ENCODE data around the gene CEPT1. TPM values are rescaled to one million over a fixed set of nuclear protein-coding genes. Genes with fewer than 3 reads are reported as not detected.
"Not testable (repeated sequence)": the region's sequence is repeated elsewhere in the genome, so short reads cannot be mapped to it uniquely, and the experiment has no call there.

The CEPT1 gene
- total RNA-seq, result 53.4 TPM
- long read RNA-seq, full-length matches to known transcripts, result 44 of 54 reads
- long read RNA-seq, partial matches to known transcripts, result 7 of 54 reads
- long read RNA-seq, other reads (novel, unspliced or antisense), result 3 of 54 reads

DNA sequence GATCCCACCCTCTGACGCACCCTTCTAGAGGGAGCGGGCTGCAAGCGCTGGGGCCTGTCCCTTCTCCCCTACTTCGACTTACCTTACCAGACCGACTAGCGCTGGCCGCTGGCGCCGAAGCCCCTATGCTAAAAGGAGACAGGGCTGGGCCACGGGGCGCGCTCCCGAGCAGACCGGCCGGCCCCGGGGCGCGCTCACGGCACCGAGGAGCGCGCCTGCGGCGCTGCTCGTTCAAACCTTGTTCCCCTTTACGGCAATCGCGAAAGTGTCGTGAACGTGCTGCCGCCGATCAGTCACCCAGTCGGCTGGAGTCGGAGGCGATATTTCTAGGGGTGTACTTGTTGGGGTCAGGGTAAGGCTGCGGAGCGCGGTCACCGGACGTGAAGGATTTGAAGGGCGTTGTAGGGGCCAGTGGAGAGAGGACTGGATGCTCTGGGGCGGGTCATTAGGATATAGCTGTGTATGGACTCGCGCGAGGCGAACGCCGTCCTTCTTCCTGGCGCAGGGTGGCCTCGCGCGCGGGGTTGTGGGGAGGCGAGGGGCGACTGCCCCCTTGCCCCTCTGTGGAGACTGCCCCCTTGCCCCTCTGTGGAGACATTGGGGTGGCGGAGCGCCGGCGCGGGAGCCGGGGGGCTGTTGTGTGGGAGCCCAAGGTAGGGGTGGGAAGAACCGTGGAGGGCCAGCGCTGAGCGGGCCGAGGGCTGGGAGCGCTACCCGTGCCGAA, at the start of gene CEPT1, which contains the start of gene DRAM2:
CEPT1 (plus strand) TSS at position 268 of the 724 bp plus-strand sequence. CDS start 7,492 bp downstream, outside the sequence.
DRAM2 (minus strand) TSS at position 138 of the 724 bp plus-strand sequence. CDS start 8,539 bp downstream, outside the sequence.
- ATAC-seq (peak; percentile 98 to 99), DNase-seq (peak; percentile 97)
- no peaks in the 10 kb centered on the region for H3K9me3 ChIP-seq
- intact Hi-C loops (cut with DNase I), result no loop called here
- H3K27ac ChIP-seq, result peak within 1 kb of the TSS; percentile 93
- H3K4me1 ChIP-seq, result peaks cover 43% of the 10 kb centered on the region
- H3K36me3 ChIP-seq, result peaks cover 27% of the 10 kb centered on the region
- TF ChIP-seq, protein P1, sequence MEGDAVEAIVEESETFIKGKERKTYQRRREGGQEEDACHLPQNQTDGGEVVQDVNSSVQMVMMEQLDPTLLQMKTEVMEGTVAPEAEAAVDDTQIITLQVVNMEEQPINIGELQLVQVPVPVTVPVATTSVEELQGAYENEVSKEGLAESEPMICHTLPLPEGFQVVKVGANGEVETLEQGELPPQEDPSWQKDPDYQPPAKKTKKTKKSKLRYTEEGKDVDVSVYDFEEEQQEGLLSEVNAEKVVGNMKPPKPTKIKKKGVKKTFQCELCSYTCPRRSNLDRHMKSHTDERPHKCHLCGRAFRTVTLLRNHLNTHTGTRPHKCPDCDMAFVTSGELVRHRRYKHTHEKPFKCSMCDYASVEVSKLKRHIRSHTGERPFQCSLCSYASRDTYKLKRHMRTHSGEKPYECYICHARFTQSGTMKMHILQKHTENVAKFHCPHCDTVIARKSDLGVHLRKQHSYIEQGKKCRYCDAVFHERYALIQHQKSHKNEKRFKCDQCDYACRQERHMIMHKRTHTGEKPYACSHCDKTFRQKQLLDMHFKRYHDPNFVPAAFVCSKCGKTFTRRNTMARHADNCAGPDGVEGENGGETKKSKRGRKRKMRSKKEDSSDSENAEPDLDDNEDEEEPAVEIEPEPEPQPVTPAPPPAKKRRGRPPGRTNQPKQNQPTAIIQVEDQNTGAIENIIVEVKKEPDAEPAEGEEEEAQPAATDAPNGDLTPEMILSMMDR (IDR thresholded peaks at IDR 0.05), result no peak
- H3K27me3 ChIP-seq (ENCODE audit: low read depth), result no peaks in the 10 kb centered on the region
- peak within 1 kb of the TSS; percentile 79 for H3K4me3 ChIP-seq

DNA sequence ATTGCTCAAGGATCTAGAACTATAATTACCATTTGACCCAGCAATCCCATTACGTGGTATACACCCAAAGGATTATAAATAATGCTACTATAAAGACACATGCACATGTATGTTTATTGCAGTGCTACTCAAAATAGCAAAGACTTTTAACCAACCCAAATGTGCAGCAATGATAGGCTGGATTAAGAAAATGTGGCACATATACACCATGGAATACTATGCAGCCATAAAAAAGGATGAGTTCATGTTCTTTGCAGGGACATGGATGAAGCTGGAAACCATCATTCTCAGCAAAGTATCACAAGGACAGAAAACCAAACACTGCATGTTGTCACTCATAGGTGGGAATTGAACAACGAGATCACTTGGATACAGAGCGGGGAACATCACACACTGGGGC, 44.6 kb upstream of the CEPT1 start:
- H3K27me3 ChIP-seq (ENCODE audit: low read depth); intact Hi-C loops (cut with DNase I); H3K4me1 ChIP-seq; H3K4me3 ChIP-seq; ATAC-seq; H3K36me3 ChIP-seq; DNase-seq; H3K27ac ChIP-seq: not testable (repeated sequence)
- H3K9me3 ChIP-seq, result peaks cover 27% of the 10 kb centered on the region

DNA sequence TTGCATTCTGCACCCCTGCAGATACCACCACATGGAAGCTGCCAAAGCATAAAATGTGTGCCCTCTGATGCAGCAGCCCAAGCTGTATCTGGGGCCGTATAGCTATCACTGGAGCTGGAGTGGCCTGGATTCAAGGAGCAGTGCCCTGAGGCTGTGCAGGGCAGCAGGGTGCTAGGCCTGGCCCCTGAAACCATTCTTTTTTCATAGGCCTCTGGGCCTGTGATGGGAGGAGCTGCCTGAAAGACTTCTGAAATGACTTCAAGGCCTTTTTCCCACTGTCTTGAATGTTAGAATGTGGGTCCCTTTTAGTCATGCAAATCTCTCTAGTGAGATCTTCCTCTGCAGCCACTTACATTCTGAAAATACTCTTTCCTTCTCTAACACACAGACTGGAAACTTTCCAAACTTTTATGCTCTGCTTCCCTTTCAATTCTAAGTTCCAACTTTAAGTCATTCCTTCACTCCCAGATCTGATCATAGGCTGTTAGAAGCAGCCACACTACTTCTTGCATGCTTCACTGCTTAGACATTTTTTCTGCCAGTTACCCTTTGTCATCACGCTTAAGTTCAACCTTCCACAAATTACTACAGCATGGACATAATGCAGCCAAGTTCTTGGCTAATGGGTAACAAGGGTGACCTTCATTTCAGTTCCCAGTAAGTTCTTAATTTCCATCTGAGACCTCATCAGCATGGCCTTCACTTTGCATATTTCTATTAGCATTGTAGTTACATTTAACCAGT, 42.5 kb upstream of the CEPT1 start:
- no peaks in the 10 kb centered on the region for H3K4me1 ChIP-seq
- ATAC-seq, result no peak
- H3K27me3 ChIP-seq (ENCODE audit: low read depth), result no peaks in the 10 kb centered on the region
- no peak overlapping the region for H3K4me3 ChIP-seq
- intact Hi-C loops (cut with DNase I), result no loop called here
- DNase-seq, result no peak
- H3K36me3 ChIP-seq, result no peaks in the 10 kb centered on the region
- TF ChIP-seq, protein P1 (IDR thresholded peaks at IDR 0.05), result no peak
- H3K9me3 ChIP-seq, result peaks cover 37% of the 10 kb centered on the region
- H3K27ac ChIP-seq, result no peak overlapping the region

DNA sequence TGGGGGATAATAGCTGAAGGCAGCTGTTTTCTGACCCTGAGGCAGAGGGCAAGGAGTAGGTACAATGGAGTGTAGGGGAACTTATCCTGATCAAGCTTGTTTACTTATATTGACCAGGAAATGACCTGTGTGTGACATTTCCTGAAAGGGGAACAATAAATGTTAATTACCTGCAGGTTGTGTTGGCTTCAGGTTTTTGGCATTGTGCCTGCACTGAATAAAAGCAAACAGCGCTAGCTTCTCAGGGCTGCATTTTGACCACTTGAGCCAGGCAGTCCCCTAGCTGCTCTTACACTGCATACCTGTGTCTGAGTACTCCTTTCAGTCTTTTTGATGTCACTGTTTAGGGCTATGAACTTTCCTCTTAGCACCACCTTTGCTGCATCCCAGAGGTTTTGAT, 40.7 kb upstream of the CEPT1 start:
- TF ChIP-seq, protein P1 (IDR thresholded peaks at IDR 0.05), result no peak
- intact Hi-C loops (cut with DNase I), result no loop called here
- H3K27ac ChIP-seq, result no peak overlapping the region
- H3K36me3 ChIP-seq, result no peaks in the 10 kb centered on the region
- DNase-seq (no peak), ATAC-seq (no peak)
- no peaks in the 10 kb centered on the region for H3K4me1 ChIP-seq
- H3K27me3 ChIP-seq (ENCODE audit: low read depth), result no peaks in the 10 kb centered on the region
- peaks cover 36% of the 10 kb centered on the region for H3K9me3 ChIP-seq
- no peak overlapping the region for H3K4me3 ChIP-seq

DNA sequence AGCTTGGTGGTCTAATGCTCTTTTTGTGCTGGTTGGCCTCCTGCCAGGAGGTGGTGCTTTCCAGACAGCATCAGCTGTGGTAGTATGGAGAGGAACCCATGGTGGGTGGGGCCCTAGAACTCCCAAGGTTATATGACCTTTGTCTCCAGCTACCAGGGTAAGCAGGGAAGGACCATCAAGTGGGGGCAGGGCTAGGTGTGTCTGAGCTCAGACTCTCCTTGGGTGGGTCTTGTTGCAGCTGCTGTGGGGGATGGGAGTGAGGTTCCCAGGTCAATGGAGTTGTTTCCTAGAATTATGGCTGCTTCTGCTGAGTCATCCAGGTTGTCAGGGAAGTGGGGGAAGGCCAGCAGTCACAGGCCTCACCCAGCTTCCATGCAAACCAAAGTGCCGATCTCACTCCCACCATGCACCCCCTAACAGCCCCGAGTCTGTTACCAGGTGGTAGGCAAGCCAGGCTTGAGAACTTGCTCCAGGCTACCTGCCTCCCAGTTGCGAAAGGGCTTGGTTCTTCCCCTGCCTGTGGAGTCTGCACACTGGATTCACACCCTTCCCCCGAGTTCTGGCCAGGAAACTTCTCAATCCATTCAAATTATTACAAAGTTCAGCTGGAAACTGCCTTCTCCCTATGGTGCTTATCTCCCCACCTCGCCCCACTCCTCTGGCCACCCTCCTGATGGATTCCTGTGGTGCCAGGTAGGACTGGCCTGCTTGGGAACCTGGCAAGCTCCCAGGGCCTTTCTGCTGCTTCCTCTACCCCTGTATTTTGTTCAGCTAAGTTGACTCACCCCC, 38.0 kb upstream of the CEPT1 start:
- ATAC-seq, result no peak
- no peak overlapping the region for H3K27ac ChIP-seq
- H3K9me3 ChIP-seq, result peaks cover 30% of the 10 kb centered on the region

More for the DNA sequence above, 38.0 kb upstream of the CEPT1 start:
- intact Hi-C loops (cut with DNase I), result no loop called here
- no peaks in the 10 kb centered on the region for H3K36me3 ChIP-seq
- TF ChIP-seq, protein P1 (IDR thresholded peaks at IDR 0.05), result no peak
- no peaks in the 10 kb centered on the region for H3K27me3 ChIP-seq (ENCODE audit: low read depth)
- no peak for DNase-seq
- no peaks in the 10 kb centered on the region for H3K4me1 ChIP-seq
- H3K4me3 ChIP-seq, result no peak overlapping the region

Data from lower lobe of right lung (tissue), 2 donors.